ENCODE results near the gene RNF187. TPM values are rescaled to one million over a fixed set of nuclear protein-coding genes. Genes with fewer than 3 reads are reported as not detected.
A peak's percentile ranks its signal among the peaks of the same experiment; 100 is the strongest.

RNF187 gene
- total and polyA plus RNA-seq, 2 donors (not counting 1 experiment from before 2014, with no cell fraction given) = 46.1 to 89.5 TPM

DNA sequence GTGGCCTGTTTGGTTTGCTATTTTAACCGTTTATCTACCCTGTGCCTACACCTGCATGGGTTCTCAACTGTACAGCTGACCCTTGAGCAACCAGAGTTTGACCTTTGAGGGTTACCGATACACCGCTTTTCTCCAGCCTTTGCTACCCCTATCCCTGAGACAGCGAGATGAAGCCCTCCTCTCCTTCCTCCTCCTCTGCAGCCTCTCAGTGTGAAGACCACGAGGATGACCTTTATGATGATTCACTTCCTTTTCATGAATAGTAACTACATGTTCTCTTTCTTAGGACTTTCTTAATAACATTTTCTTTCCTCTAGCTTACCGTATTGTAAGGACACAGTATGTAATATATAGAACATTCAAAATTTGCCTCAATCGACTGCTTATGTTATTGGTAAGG lies 14.5 kb upstream of the RNF187 start:
- Histone ChIP-seq H3K27ac (ENCODE audit: insufficient read depth, low read length) (no peak overlapping the region), H3K4me2 (ENCODE audit: extremely low read depth, insufficient read depth, low read length) (no peak overlapping the region), H3K4me1 (ENCODE audit: control insufficient read depth, extremely low read depth, insufficient read depth, low read length) (peaks cover 2% of the 10 kb centered on the region), H3K36me3 (ENCODE audit: control insufficient read depth, insufficient read depth, low read length) (no peaks in the 10 kb centered on the region), H2AFZ (ENCODE audit: low read length) (no peak overlapping the region), H4K20me1 (ENCODE audit: control insufficient read depth, extremely low read depth, insufficient read depth, low read length) (no peaks in the 10 kb centered on the region), H3K27me3 (ENCODE audit: control insufficient read depth, insufficient read depth, low read length) (peaks cover 18% of the 10 kb centered on the region), H3K9me3 (ENCODE audit: control insufficient read depth, insufficient read depth, low read depth, low read length) (no peaks in the 10 kb centered on the region), H3K79me2 (ENCODE audit: control insufficient read depth, insufficient read depth, low read length) (no peaks in the 10 kb centered on the region), H3K4me3 (replicated peaks in 1 of 4; ENCODE audit: control extremely low read depth in 1 of 4, insufficient read depth in 1 of 4, low read depth in 3 of 4, low read length in 4 of 4) (no peak overlapping the region), H3K9ac (ENCODE audit: insufficient read depth, low read length) (no peak overlapping the region)
- TF ChIP-seq EZH2 (IDR thresholded peaks at IDR 0.05; ENCODE audit: low read length, missing control alignments) = no peak
- TF ChIP-seq, protein P1, sequence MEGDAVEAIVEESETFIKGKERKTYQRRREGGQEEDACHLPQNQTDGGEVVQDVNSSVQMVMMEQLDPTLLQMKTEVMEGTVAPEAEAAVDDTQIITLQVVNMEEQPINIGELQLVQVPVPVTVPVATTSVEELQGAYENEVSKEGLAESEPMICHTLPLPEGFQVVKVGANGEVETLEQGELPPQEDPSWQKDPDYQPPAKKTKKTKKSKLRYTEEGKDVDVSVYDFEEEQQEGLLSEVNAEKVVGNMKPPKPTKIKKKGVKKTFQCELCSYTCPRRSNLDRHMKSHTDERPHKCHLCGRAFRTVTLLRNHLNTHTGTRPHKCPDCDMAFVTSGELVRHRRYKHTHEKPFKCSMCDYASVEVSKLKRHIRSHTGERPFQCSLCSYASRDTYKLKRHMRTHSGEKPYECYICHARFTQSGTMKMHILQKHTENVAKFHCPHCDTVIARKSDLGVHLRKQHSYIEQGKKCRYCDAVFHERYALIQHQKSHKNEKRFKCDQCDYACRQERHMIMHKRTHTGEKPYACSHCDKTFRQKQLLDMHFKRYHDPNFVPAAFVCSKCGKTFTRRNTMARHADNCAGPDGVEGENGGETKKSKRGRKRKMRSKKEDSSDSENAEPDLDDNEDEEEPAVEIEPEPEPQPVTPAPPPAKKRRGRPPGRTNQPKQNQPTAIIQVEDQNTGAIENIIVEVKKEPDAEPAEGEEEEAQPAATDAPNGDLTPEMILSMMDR (conservative IDR thresholded peaks at IDR 0.05 in 1 of 2, IDR thresholded peaks at IDR 0.05 in 1 of 2; ENCODE audit: low read depth in 1 of 2, low read length in 2 of 2) = no peak
- peak; percentile 28 to 37 for DNase-seq (ENCODE audit: low read depth in 2 of 2)

DNA sequence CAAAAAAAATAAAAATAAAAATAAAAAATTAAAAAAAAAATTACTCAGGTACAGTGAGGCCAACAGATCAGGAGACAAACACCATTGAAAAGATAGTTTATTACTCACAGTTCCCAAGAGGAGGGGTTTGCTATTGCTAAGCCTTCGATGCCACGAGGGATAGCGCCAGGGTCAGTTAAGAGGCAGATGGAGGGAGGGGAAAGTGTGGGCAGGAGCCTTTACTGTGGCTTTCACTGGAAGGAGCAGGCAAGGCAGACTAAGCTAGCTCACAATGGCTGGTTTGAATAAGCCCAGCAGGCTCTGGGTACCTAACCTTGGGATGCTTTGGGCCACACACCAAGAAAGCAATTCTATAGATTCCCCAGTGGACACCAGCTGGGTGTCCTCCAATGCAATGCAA lies 12.7 kb upstream of the RNF187 start:
- no peak for TF ChIP-seq EZH2 (IDR thresholded peaks at IDR 0.05; ENCODE audit: low read length, missing control alignments)
- TF ChIP-seq, protein P1 (conservative IDR thresholded peaks at IDR 0.05 in 1 of 2, IDR thresholded peaks at IDR 0.05 in 1 of 2; ENCODE audit: low read depth in 1 of 2, low read length in 2 of 2) = no peak

DNA sequence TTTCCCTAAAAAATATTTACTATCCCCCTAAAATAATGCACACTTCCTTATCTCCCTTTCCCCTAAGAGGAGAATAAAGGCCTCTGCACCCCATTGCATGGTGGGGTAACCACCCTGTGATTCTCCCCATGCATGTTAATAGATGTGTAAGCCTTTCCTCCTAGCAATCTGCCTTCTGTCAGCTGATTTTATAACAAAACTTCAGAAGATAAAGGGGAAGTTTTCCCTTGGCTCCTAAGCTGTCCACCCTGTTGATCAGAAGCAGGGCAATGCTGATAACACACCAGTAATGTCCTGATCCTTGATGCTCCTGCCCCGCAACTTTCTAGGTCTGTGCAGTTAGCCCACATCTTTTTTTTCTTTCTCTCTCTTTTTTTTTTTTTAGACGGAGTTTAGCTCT lies 11.4 kb upstream of the RNF187 start:
- H3K36me3 ChIP-seq (ENCODE audit: control insufficient read depth, insufficient read depth, low read length) = no peaks in the 10 kb centered on the region
- H3K9me3 ChIP-seq (ENCODE audit: control insufficient read depth, insufficient read depth, low read depth, low read length) = no peaks in the 10 kb centered on the region
- H3K27me3 ChIP-seq (ENCODE audit: control insufficient read depth, insufficient read depth, low read length) = peaks cover 8% of the 10 kb centered on the region
- no peak overlapping the region for H3K4me3 ChIP-seq (replicated peaks in 1 of 4; ENCODE audit: control extremely low read depth in 1 of 4, insufficient read depth in 1 of 4, low read depth in 3 of 4, low read length in 4 of 4)
- no peaks in the 10 kb centered on the region for H3K79me2 ChIP-seq (ENCODE audit: control insufficient read depth, insufficient read depth, low read length)
- no peak overlapping the region for H3K9ac ChIP-seq (ENCODE audit: insufficient read depth, low read length)
- no peak overlapping the region for H3K4me2 ChIP-seq (ENCODE audit: extremely low read depth, insufficient read depth, low read length)
- H3K27ac ChIP-seq (ENCODE audit: insufficient read depth, low read length) = no peak overlapping the region
- peaks cover 2% of the 10 kb centered on the region for H3K4me1 ChIP-seq (ENCODE audit: control insufficient read depth, extremely low read depth, insufficient read depth, low read length)
- H2AFZ ChIP-seq (ENCODE audit: low read length) = no peak overlapping the region
- H4K20me1 ChIP-seq (ENCODE audit: control insufficient read depth, extremely low read depth, insufficient read depth, low read length) = no peaks in the 10 kb centered on the region
- TF ChIP-seq, protein P1 (conservative IDR thresholded peaks at IDR 0.05 in 1 of 2, IDR thresholded peaks at IDR 0.05 in 1 of 2; ENCODE audit: low read depth in 1 of 2, low read length in 2 of 2) = no peak
- DNase-seq (ENCODE audit: low read depth in 2 of 2) = no peak

More for the DNA sequence above, 12.7 kb upstream of the RNF187 start:
- Histone ChIP-seq H4K20me1 (ENCODE audit: control insufficient read depth, extremely low read depth, insufficient read depth, low read length) (no peaks in the 10 kb centered on the region), H3K4me3 (replicated peaks in 1 of 4; ENCODE audit: control extremely low read depth in 1 of 4, insufficient read depth in 1 of 4, low read depth in 3 of 4, low read length in 4 of 4) (no peak overlapping the region), H3K9me3 (ENCODE audit: control insufficient read depth, insufficient read depth, low read depth, low read length) (no peaks in the 10 kb centered on the region), H3K27ac (ENCODE audit: insufficient read depth, low read length) (no peak overlapping the region), H3K27me3 (ENCODE audit: control insufficient read depth, insufficient read depth, low read length) (peaks cover 12% of the 10 kb centered on the region), H3K4me2 (ENCODE audit: extremely low read depth, insufficient read depth, low read length) (no peak overlapping the region), H3K79me2 (ENCODE audit: control insufficient read depth, insufficient read depth, low read length) (no peaks in the 10 kb centered on the region), H2AFZ (ENCODE audit: low read length) (no peak overlapping the region), H3K36me3 (ENCODE audit: control insufficient read depth, insufficient read depth, low read length) (no peaks in the 10 kb centered on the region), H3K9ac (ENCODE audit: insufficient read depth, low read length) (no peak overlapping the region), H3K4me1 (ENCODE audit: control insufficient read depth, extremely low read depth, insufficient read depth, low read length) (peaks cover 2% of the 10 kb centered on the region)
- no peak for DNase-seq (ENCODE audit: low read depth in 2 of 2)

Data from fibroblast of lung (primary cell).